NOMO-1 treated with dmso at 0.1 percent for 144 hours (cell line): Measurements from ENCODE around the gene SYCP1.
"Not testable (repeated sequence)": the region's sequence is repeated elsewhere in the genome, so short reads cannot be mapped to it uniquely, and the experiment has no call there.

Source experiments
- DNase-seq: peaks from one replicate; lab custom pipeline; 2025; ENCODE audit not compliant: unreplicated experiment; lab: John Stamatoyannopoulos, UW

The SYCP1 gene

GRCh38 chr1:114854693-114855320 is at the start of gene SYCP1:
TSS of gene SYCP1 (plus strand) at chr1:114854863. CDS start at chr1:114855465, 602 bp downstream.
- no peak for DNase-seq

- no peak for DNase-seq
Observed at GRCh38 chr1:114819869-114820268, 34.8 kb upstream of the SYCP1 start.

DNA sequence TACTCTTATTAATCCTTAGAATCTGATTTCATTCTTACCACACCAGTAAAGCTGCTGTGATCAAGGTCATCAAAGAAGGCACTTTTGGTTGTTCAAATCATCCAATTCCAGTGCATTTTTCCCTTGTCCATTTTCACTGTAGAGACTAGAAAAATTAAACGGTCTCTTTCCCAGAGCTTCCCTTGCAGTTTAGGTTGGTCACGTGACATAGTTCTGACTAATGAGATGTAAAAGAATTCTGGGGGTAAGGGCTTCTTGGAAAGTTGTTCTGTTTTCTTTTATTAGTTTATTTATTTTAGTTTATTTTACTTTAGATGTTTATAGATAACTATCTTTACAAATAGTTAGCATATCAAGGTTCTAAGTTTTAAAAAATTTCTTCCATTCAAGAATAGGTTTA is 34.3 kb upstream of the SYCP1 start:
- DNase-seq, result no peak

- no peak for DNase-seq
Observed at GRCh38 chr1:114821978-114822377, 32.7 kb upstream of the SYCP1 start.

DNA sequence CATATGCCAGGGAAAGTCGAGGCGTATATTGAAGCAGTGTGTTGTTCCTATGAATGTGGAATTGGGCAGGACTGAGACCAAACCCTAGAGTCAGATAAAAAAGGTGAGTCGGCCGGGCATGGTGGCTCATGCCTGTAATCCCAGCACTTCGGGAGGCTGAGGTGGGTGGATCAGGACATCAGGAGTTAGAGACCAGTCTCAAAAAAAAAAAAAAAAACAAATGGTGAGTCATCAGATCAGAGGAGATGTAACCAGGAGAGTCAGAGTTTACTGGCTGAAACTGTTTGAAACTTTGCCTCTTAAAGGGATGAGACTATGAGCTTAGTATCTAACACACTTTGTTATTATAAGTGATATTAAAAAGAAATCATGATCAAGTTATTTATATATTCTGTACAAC is 26.4 kb upstream of the SYCP1 start:
- DNase-seq, result no peak

GRCh38 chr1:114830075-114830474 is 24.6 kb upstream of the SYCP1 start:
- not testable (repeated sequence) for DNase-seq

DNA sequence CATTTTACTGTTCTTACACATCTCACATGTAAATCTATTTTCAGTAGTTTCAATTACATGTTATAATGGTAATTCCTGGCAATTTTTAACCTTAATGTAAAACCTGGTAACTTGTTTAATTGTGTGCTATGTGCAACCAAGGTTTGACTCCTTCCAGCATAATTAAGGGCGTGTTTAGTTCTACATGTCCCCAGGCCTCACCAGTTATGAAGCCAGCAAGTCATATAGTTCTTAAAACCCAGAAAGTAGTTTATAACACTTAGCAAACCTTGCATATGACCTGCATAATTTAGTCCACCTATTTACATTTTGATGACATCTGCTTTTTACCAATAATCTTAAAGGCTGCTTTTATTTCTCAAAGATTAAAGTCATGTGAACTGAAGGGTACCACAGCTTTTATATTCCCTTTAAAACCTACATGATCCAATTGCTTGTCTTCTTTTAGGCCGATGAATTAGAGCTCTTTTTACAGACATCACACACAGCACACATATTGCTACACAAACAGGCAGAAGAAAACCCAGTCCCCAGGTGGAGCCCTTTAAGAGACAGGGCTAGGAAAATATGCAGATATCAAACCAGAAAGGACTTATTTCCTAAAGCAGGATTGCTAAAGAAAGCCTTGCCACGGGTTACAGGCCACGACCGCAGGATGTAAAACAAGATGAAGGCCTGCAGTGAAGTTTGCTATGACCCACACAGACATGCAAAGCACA is 23.2 kb upstream of the SYCP1 start:
- DNase-seq, result no peak

GRCh38 chr1:114832057-114832456 is 22.6 kb upstream of the SYCP1 start:
- no peak for DNase-seq

DNA sequence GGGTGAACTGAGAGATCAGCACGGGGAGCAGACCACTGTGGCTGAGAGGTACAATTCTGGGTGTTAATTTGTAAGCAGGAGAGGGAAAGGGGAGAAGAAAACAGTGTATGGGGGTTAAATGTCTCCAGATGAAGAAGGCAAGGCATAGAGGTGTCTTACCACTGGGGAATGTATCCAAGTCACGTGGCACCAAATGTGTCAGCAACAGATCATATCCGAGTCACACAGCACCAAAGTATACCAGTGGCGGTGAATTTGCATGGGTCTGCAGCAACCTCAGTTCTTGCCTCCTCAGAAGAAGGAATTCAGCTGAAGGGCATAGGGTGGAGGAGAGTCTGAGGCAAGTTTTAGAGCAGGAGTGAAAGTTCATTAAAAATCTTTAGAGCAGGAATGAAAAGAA is 21.2 kb upstream of the SYCP1 start:
- no peak for DNase-seq

DNA sequence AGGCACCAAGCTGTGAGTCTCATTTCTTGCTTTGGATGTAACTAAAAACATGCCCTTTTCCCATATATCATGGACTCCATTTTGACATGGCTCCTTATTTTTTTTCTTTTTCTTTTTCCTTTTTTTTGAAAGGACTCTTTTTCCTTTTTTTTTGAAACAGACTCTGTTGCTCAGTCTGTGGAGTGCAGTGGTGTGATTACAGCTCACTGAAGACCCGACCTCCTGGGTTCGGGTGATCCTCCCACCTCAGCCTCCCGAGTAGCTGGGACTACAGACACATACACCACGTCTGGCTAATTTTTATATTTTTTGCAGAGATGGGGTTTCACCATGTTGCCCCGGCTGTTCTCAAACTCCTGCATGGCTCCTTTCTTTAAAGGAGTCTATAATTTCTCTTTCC is 10.4 kb upstream of the SYCP1 start:
- DNase-seq, result no peak

- DNase-seq, result no peak
Observed at GRCh38 chr1:114853584-114853983, 1.1 kb upstream of the SYCP1 start.

- no peak for DNase-seq
Observed at GRCh38 chr1:114861384-114861783, 6.7 kb downstream of the SYCP1 start.

DNA sequence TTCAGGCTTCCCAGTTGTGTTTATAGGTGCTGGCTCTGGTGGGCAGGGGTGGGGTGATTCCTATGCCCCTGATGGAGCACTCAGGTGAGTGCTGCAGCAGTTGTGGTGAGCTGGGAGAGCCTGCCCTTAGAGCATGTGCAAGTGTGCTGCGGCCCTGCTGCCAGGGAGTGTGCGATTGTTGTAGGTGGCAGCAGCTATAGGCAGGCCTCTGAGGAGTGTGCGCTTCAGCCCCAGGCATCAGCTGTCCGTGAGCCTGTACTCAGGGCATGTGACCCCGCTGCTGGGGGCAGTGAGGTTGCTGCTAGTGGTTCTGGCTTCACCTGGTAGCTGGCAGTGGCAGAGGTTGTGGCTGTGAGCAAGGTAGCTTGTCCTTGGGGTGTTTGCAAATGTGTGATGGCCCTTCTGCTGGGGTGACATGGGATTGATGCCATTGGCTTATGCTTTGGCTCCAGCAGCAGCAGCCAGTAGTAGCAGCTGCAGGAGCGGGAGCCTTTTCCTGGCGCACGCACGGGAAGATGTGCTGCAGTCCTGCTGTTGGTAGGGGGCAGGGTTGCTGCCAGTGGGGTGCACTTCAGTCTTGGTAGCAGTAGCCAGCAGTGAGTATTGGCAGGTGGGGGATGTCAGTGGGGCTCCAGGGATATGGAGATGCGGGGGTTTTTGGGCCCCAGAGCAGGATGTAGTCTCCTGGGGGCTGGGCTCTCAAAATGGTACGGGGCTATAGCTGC is 37.7 kb downstream of the SYCP1 start:
- DNase-seq, result no peak

DNA sequence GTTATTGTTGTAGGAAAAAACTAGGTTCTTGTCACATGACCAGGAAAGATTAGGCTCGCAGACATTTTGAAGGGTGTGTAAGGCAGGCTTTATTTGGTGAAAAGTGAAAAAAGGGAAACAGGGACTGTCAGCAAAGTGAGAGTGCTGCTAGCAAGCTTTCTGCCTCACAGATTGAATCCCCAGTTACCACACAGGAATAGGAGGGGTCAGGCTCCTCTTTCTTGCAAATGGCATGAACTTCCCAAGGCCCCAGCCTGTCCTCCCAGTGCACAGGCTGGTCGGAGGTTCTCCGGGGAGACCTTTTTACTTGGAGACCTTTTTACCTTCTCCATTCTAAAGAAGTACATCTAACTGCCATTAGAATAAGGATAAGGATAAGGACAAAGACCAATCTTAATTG is 42.1 kb downstream of the SYCP1 start:
- no peak for DNase-seq

DNA sequence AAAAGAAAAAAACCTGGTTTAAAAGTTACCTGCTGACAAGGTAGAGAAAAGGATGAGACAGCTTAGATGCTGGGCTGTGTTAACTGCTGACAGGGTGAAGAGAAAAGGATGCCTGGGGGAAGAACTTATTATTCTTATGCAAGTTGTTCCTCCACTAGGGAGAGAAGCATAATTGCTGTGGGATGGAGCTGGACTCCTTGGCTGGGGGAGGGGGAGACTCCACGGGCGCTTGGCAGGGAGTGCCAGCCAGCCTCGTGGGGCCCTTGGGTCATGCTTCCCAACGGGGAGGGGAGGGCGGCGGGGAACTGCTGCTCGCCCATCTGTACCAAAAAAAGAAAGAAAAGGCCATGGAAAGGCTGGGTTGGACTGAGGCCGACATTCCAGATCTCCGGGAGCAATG is 47.2 kb downstream of the SYCP1 start:
- no peak for DNase-seq

DNA sequence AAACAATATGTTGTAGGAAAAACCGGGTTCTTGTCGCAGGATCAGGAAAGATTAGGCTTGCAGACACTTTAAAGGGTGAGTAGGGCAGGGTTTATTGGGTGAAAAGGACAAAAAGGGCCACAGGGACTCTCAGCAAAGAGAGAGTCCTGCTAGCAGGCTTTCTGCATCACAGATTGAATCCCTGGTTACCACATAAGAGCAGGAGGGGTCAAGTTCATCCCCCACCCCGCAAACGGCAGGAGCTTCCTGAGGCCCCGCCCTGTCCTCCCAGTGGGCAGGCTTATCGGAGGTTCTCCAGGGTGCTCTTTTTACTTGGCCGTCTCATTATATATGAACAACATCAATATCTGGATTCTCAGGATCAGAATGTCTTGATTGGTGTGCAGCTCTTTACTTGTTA is 47.7 kb downstream of the SYCP1 start:
- no peak for DNase-seq

DNA sequence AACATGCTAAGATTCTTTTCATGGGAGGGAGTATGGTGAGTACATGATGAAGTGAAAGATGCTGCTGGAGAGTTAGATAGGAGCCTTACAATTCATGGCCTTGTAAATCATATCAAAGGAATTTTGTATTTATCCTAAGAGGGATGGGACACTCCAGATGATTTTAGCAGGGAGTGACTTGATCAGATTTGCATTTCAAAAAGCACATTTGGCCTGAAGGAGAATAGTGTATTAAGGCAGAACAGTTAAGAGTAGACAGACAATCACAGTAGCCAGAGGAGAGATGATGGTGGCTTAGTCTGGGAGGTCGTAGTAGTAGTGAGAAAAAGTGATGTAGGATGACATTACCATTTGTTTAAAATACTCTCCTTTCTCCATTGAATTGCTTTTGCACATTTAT is 48.8 kb downstream of the SYCP1 start:
- no peak for DNase-seq

GRCh38 chr1:114915720-114916119 is 61.1 kb downstream of the SYCP1 start:
- not testable (repeated sequence) for DNase-seq

DNA sequence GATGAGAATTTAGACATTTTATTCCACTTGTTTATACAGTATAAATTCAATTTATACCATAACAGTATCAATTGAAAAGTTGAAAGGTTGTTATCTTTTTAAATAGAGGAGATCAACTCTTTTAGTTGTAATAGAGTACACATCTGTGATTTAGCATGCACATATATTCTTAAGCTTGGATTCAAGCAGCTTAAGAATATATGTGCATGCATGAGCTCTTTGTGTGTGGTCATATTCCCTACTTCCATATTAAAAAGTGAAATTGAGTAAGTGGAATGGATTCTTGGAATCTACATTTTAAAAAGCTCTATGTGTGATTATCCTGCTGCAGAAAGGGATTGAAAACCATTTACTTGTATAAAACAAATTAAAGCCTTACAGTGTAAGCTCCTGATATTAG is 71.9 kb downstream of the SYCP1 start:
- no peak for DNase-seq

DNA sequence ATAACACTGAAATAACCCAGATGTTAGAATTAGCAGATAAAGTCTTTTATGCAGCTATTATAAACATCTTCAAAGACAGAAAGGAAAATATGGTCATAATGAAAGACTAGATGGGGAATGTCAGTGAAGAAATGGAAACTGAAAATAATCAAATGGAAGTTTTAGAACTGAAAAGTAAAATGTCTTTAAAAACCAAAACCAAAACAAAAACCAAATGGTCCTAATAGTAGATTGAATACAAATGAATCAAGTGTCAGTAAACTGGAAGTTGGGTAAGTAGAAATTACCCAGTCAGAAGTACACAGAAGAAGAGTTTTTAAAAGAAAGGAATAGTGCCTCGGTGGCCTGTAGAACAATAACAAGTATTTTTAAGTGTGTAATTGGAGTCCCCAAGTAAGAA is 72.7 kb downstream of the SYCP1 start:
- DNase-seq, result no peak

- DNase-seq, result no peak
Observed at GRCh38 chr1:114956570-114956969, 101.9 kb downstream of the SYCP1 start.

GRCh38 chr1:114959423-114959822 is 104.8 kb downstream of the SYCP1 start:
- DNase-seq, result no peak
